GM12878 (cell line): Measurements from ENCODE around the gene SLC25A30.
A peak's percentile ranks its signal among the peaks of the same experiment; 100 is the strongest.

ENCODE experiments used
- DPF2 ChIP-seq: fragments of 450-650 bp; IDR thresholded peaks from 2 replicates; pipeline ENCODE4 v1.6.1; 2017; ENCODE audit warnings: mild to moderate bottlenecking
- EP300 ChIP-seq, 2 experiments: fragments of 150-350 bp in 1 of 2; IDR thresholded peaks; 2 replicates each; pipeline ENCODE4 v1.6.1; 2011 to 2012; ENCODE audit warnings: low read depth in 2 of 2, low read length in 2 of 2, borderline replicate concordance in 1 of 2, improper control_type of control experiment in 1 of 2, inconsistent platforms in 1 of 2; ENCODE audit not compliant: control insufficient read depth in 1 of 2
- ETV6 ChIP-seq, 2 experiments: fragments of 450-650 bp in 1 of 2; IDR thresholded peaks in 1 of 2; conservative IDR thresholded peaks in 1 of 2; 2 replicates each; pipeline ENCODE4 v1.6.1; 2014; ENCODE audit warnings: antibody characterized with exemption in 1 of 2, borderline replicate concordance in 1 of 2, low read depth in 1 of 2, mild to moderate bottlenecking in 1 of 2, moderate library complexity in 1 of 2
- FOXK2 ChIP-seq: fragments of 450-650 bp; IDR thresholded peaks from 2 replicates; pipeline ENCODE4 v1.6.1; 2017; ENCODE audit warnings: mild to moderate bottlenecking, moderate library complexity
- FOXM1 ChIP-seq: IDR thresholded peaks from 2 replicates; pipeline ENCODE4 v1.6.1; 2012; ENCODE audit warnings: low read depth, mild to moderate bottlenecking, inconsistent platforms, low read length, moderate library complexity
- KDM1A ChIP-seq: fragments of 200-600 bp; sonication (generic); IDR thresholded peaks from 2 replicates; pipeline ENCODE4 v1.6.1; 2016; ENCODE audit warnings: borderline replicate concordance
- RFX5 ChIP-seq: IDR thresholded peaks from 2 replicates; pipeline ENCODE4 v1.6.1; 2011; ENCODE audit warnings: low read depth, low read length, improper control_type of control experiment
- ZNF274 ChIP-seq: IDR thresholded peaks from one replicate; pipeline ENCODE4 v1.8.0; 2011; ENCODE audit not compliant: insufficient read length, insufficient read depth
- ZNF622 ChIP-seq: fragments of 450-650 bp; IDR thresholded peaks from 2 replicates; pipeline ENCODE4 v1.6.1; 2017; ENCODE audit warnings: mild to moderate bottlenecking, inconsistent platforms
- TF ChIP-seq, protein P1 (sequence below), 3 experiments: IDR thresholded peaks in 2 of 3; conservative IDR thresholded peaks in 1 of 3; 2 replicates each; pipeline ENCODE4 v1.5.1; 2011; ENCODE audit warnings: low read depth in 3 of 3, low read length in 3 of 3, mild to moderate bottlenecking in 3 of 3, control low read depth in 2 of 3, moderate library complexity in 2 of 3, inconsistent platforms in 1 of 3, mixed read lengths in 1 of 3; ENCODE audit not compliant: control insufficient read depth in 2 of 3, insufficient read depth in 1 of 3; ENCODE audit errors: extremely low read depth in 1 of 3
- TF ChIP-seq, protein P2 (sequence below): fragments of 450-650 bp; IDR thresholded peaks from 2 replicates; pipeline ENCODE4 v1.6.1; 2018; ENCODE audit warnings: borderline replicate concordance, mild to moderate bottlenecking; ENCODE audit not compliant: partially characterized antibody
- TF ChIP-seq, protein P3 (sequence below): IDR thresholded peaks from 2 replicates; pipeline ENCODE4 v1.6.1; 2012; ENCODE audit warnings: mild to moderate bottlenecking, low read depth, low read length

DNA sequence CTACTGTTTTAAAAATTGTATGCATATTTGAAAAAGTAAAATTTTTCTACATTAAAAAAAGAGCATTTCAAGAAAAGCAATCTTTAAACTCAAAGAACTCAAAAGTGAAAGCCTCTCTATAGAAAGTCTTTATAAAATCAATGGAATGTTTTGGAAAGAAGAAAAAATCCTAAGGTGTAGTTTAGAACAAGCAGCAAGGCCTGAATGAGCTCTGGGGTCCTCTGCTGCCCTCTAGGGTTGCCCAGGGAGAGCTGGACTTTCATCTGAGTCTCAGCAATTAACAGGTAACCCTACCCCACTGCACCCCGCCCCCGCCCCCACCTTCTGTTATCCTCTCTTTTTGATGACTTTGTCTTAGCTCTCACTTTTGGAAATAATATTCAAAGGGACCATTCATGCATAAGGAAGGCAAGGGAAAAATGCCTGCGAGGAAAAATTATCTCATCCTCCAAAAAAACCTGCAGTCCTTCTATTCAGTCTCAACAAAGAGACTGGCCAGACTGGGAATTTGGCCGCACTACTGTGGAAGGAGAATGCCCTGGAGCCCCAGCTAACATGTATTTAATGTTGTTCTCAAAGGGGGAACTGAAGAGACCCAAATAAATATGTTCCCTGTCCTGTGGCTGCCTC is 24.1 kb downstream of the SLC25A30 start:
- TF ChIP-seq ZNF622 (no peak), EP300 (IDR thresholded peaks at IDR 0.05; ENCODE audit: borderline replicate concordance in 1 of 2, control insufficient read depth in 1 of 2, low read depth in 2 of 2, low read length in 2 of 2) (no peak), FOXM1 (no peak), DPF2 (no peak), FOXK2 (no peak), ETV6 (conservative IDR thresholded peaks at IDR 0.05 in 1 of 2, IDR thresholded peaks at IDR 0.05 in 1 of 2; ENCODE audit: borderline replicate concordance in 1 of 2, low read depth in 1 of 2) (no peak), RFX5 (no peak), ZNF274 (no peak), KDM1A (no peak)
- TF ChIP-seq, protein P1, sequence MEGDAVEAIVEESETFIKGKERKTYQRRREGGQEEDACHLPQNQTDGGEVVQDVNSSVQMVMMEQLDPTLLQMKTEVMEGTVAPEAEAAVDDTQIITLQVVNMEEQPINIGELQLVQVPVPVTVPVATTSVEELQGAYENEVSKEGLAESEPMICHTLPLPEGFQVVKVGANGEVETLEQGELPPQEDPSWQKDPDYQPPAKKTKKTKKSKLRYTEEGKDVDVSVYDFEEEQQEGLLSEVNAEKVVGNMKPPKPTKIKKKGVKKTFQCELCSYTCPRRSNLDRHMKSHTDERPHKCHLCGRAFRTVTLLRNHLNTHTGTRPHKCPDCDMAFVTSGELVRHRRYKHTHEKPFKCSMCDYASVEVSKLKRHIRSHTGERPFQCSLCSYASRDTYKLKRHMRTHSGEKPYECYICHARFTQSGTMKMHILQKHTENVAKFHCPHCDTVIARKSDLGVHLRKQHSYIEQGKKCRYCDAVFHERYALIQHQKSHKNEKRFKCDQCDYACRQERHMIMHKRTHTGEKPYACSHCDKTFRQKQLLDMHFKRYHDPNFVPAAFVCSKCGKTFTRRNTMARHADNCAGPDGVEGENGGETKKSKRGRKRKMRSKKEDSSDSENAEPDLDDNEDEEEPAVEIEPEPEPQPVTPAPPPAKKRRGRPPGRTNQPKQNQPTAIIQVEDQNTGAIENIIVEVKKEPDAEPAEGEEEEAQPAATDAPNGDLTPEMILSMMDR (IDR thresholded peaks at IDR 0.05 in 2 of 3, conservative IDR thresholded peaks at IDR 0.05 in 1 of 3; ENCODE audit: control insufficient read depth in 2 of 3, extremely low read depth in 1 of 3, insufficient read depth in 1 of 3, low read depth in 3 of 3, low read length in 3 of 3): peak; percentile 44 to 70 (median 68); a peak in 5 of 6 replicates
- TF ChIP-seq, protein P2, sequence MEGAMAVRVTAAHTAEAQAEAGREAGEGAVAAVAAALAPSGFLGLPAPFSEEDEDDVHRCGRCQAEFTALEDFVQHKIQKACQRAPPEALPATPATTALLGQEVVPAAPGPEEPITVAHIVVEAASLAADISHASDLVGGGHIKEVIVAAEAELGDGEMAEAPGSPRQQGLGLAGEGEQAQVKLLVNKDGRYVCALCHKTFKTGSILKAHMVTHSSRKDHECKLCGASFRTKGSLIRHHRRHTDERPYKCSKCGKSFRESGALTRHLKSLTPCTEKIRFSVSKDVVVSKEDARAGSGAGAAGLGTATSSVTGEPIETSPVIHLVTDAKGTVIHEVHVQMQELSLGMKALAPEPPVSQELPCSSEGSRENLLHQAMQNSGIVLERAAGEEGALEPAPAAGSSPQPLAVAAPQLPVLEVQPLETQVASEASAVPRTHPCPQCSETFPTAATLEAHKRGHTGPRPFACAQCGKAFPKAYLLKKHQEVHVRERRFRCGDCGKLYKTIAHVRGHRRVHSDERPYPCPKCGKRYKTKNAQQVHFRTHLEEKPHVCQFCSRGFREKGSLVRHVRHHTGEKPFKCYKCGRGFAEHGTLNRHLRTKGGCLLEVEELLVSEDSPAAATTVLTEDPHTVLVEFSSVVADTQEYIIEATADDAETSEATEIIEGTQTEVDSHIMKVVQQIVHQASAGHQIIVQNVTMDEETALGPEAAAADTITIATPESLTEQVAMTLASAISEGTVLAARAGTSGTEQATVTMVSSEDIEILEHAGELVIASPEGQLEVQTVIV: no peak
- TF ChIP-seq, protein P3, sequence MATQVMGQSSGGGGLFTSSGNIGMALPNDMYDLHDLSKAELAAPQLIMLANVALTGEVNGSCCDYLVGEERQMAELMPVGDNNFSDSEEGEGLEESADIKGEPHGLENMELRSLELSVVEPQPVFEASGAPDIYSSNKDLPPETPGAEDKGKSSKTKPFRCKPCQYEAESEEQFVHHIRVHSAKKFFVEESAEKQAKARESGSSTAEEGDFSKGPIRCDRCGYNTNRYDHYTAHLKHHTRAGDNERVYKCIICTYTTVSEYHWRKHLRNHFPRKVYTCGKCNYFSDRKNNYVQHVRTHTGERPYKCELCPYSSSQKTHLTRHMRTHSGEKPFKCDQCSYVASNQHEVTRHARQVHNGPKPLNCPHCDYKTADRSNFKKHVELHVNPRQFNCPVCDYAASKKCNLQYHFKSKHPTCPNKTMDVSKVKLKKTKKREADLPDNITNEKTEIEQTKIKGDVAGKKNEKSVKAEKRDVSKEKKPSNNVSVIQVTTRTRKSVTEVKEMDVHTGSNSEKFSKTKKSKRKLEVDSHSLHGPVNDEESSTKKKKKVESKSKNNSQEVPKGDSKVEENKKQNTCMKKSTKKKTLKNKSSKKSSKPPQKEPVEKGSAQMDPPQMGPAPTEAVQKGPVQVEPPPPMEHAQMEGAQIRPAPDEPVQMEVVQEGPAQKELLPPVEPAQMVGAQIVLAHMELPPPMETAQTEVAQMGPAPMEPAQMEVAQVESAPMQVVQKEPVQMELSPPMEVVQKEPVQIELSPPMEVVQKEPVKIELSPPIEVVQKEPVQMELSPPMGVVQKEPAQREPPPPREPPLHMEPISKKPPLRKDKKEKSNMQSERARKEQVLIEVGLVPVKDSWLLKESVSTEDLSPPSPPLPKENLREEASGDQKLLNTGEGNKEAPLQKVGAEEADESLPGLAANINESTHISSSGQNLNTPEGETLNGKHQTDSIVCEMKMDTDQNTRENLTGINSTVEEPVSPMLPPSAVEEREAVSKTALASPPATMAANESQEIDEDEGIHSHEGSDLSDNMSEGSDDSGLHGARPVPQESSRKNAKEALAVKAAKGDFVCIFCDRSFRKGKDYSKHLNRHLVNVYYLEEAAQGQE: no peak
